ENCODE results near the gene SCIN.

Gene SCIN

GRCh38 chr7:12539681-12540080 lies 30.8 kb upstream of the SCIN start:
- TF ChIP-seq CTCF (IDR thresholded peaks at IDR 0.05; ENCODE audit: low read depth, low read length, missing control alignments): no peak
- in situ Hi-C loops (cut with HindIII; ENCODE audit: low sequenced_read_pairs): no loop called here
- DNase-seq (ENCODE audit: low read depth): no peak
- H3K4me3 ChIP-seq (ENCODE audit: low read depth, low read length): no peak overlapping the region

- no peak for DNase-seq (ENCODE audit: low read depth)
- no peak for TF ChIP-seq CTCF (IDR thresholded peaks at IDR 0.05; ENCODE audit: low read depth, low read length, missing control alignments)
- no peak overlapping the region for H3K4me3 ChIP-seq (ENCODE audit: low read depth, low read length)
- in situ Hi-C loops (cut with HindIII; ENCODE audit: low sequenced_read_pairs): no loop called here
Measured at GRCh38 chr7:12540850-12541249, 29.7 kb upstream of the SCIN start.

GRCh38 chr7:12543586-12543985 lies 26.9 kb upstream of the SCIN start:
- in situ Hi-C loops (cut with HindIII; ENCODE audit: low sequenced_read_pairs): no loop called here
- TF ChIP-seq CTCF (IDR thresholded peaks at IDR 0.05; ENCODE audit: low read depth, low read length, missing control alignments): no peak
- H3K4me3 ChIP-seq (ENCODE audit: low read depth, low read length): no peak overlapping the region
- DNase-seq (ENCODE audit: low read depth): no peak

GRCh38 chr7:12549106-12549505 lies 21.4 kb upstream of the SCIN start:
- in situ Hi-C loops (cut with HindIII; ENCODE audit: low sequenced_read_pairs): no loop called here
- no peak for TF ChIP-seq CTCF (IDR thresholded peaks at IDR 0.05; ENCODE audit: low read depth, low read length, missing control alignments)
- no peak overlapping the region for H3K4me3 ChIP-seq (ENCODE audit: low read depth, low read length)
- DNase-seq (ENCODE audit: low read depth): peak; percentile 23

- no peak overlapping the region for H3K4me3 ChIP-seq (ENCODE audit: low read depth, low read length)
- peak; percentile 34 for DNase-seq (ENCODE audit: low read depth)
- in situ Hi-C loops (cut with HindIII; ENCODE audit: low sequenced_read_pairs): no loop called here
- no peak for TF ChIP-seq CTCF (IDR thresholded peaks at IDR 0.05; ENCODE audit: low read depth, low read length, missing control alignments)
Measured at GRCh38 chr7:12550956-12551355, 19.6 kb upstream of the SCIN start.

- H3K4me3 ChIP-seq (ENCODE audit: low read depth, low read length): no peak overlapping the region
- no peak for DNase-seq (ENCODE audit: low read depth)
- in situ Hi-C loops (cut with HindIII; ENCODE audit: low sequenced_read_pairs): no loop called here
- no peak for TF ChIP-seq CTCF (IDR thresholded peaks at IDR 0.05; ENCODE audit: low read depth, low read length, missing control alignments)
Measured at GRCh38 chr7:12552876-12553275, 17.6 kb upstream of the SCIN start.

- no peak for TF ChIP-seq CTCF (IDR thresholded peaks at IDR 0.05; ENCODE audit: low read depth, low read length, missing control alignments)
- no peak overlapping the region for H3K4me3 ChIP-seq (ENCODE audit: low read depth, low read length)
- no peak for DNase-seq (ENCODE audit: low read depth)
- in situ Hi-C loops (cut with HindIII; ENCODE audit: low sequenced_read_pairs): no loop called here
Measured at GRCh38 chr7:12553416-12553815, 17.1 kb upstream of the SCIN start.

Data from astrocyte of the cerebellum (primary cell).